Measurements from ENCODE around the gene WWTR1.

Gene WWTR1

GRCh38 chr3:149655826-149656574 lies 1.8 kb downstream of the WWTR1 start:
- H3K4me3 ChIP-seq (ENCODE audit: low read depth, low read length): peak overlapping the region; percentile 92
- TF ChIP-seq CTCF (IDR thresholded peaks at IDR 0.05; ENCODE audit: low read depth, low read length): no peak

- H3K4me3 ChIP-seq (ENCODE audit: low read depth, low read length): peak overlapping the region; percentile 32
- no peak for TF ChIP-seq CTCF (IDR thresholded peaks at IDR 0.05; ENCODE audit: low read depth, low read length)
These were observed 3.6 kb downstream of the WWTR1 start for GRCh38 chr3:149654188-149654601.

- no peak for TF ChIP-seq CTCF (IDR thresholded peaks at IDR 0.05; ENCODE audit: low read depth, low read length)
- H3K4me3 ChIP-seq (ENCODE audit: low read depth, low read length): peak overlapping the region; percentile 32
These were observed 4.3 kb downstream of the WWTR1 start for GRCh38 chr3:149653564-149653963.

GRCh38 chr3:149653136-149653535 lies 4.7 kb downstream of the WWTR1 start:
- TF ChIP-seq CTCF (IDR thresholded peaks at IDR 0.05; ENCODE audit: low read depth, low read length): no peak
- no peak overlapping the region for H3K4me3 ChIP-seq (ENCODE audit: low read depth, low read length)

- TF ChIP-seq CTCF (IDR thresholded peaks at IDR 0.05; ENCODE audit: low read depth, low read length): no peak
- no peak overlapping the region for H3K4me3 ChIP-seq (ENCODE audit: low read depth, low read length)
These were observed 7.0 kb downstream of the WWTR1 start for GRCh38 chr3:149650828-149651227.

- no peak overlapping the region for H3K4me3 ChIP-seq (ENCODE audit: low read depth, low read length)
- TF ChIP-seq CTCF (IDR thresholded peaks at IDR 0.05; ENCODE audit: low read depth, low read length): no peak
These were observed 9.3 kb downstream of the WWTR1 start for GRCh38 chr3:149648525-149648924.

GRCh38 chr3:149647812-149648211 lies 10.0 kb downstream of the WWTR1 start:
- no peak for TF ChIP-seq CTCF (IDR thresholded peaks at IDR 0.05; ENCODE audit: low read depth, low read length)
- no peak overlapping the region for H3K4me3 ChIP-seq (ENCODE audit: low read depth, low read length)

All from WI38 (cell line).